ENCODE data around the gene NSUN7.
"Not testable (repeated sequence)": the region's sequence is repeated elsewhere in the genome, so short reads cannot be mapped to it uniquely, and the experiment has no call there.

The NSUN7 gene, protein sequence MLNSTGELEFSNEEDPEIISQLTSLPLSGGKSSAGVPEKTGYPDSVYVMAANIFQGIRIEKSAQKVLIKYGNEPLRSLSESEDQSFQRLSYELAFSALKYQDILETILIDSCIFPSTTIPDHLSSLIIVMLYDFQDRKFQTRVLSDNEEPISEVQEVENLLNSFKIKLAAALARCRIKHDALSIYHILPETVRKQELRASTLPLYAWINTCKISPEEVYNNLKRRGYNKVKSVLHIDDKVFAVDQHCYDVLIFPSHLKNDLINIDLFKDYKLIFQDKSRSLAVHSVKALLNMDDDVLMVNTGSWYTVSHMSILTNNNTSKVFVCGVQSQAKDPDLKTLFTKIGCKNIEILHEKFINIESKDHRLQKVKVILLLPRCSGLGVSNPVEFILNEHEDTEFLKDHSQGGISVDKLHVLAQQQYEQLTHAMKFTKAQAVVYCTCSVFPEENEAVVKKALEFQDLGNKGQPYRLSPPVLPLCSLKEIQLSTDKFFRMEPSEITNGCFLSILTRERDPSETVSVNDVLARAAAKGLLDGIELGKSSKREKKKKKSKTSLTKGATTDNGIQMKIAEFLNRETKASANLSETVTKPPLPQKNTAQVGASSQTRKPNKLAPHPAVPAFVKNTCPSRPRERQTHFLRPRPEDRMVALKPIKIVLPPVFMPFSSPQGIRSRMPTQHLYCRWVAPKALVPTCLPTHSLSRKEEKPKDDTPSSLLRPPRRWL

DNA sequence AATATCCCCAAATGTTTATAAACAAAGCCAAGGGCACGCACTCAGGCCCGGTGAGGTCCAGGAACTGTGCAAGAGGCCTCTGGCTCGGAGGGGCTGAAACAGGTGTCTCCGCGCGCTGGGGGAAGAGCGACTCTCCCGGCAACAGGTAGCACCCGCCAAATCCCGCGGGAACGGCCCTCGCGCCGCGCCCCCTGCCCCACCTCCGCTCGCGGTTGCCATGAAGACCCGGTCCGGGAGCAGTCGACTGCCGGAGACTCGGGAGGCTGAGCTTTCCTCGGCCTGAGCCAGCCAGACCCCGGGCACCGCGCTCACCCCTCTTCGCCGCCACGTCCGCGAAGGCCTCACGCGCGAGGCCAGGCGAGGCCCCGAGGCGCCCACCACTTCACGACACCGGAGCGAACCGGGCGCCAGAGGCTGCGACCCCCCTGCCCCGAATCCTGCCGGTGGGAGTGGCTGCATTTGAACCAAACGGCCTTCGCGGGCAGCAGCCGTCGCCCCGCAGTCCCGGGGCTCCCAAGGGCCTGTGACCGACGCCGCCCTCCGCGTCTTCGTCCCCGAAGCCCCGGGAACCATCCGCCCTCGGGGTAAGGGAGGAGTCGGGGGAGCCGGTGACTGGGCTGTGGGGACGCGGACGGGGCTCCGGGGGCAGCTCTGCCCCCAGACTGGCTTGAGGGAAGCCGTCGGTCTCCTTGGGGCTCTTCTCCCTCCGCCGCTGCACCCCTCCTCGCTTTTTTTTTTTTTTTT, at the start of gene NSUN7:
Gene NSUN7, plus strand, starts transcription at position 239 of the 744 bp plus-strand sequence. CDS start 739 bp downstream, outside the sequence.
- DNase-seq: no peak

DNA sequence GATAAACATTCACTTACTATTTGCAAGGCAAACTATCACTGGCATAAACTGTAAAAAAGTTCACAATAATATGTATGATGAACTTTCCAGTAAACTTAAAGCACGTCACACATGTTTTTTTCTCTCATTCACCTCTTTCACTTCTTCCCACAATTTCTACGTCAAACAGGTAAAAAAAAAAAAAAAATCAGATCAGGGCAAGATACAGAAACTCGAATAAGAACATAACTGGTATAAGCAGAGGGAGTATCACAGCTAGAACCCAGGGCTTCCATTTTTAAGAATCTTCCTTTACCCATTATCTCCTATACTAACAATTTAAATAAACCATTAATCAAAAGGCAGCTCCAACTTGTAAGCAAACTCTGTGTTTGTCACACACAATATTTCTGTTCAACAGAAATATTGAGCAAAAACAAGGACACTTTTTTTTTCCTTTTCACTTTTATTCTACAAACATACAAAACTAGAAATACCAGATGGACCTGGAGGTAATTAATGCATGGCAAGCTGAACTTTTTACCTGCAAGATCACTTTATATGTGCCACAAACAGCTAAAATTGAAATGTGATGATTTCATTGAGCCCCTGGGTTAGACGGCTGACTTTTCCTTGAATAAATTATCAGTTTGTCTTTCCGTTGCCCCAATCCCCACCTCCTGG, 47.5 kb upstream of the NSUN7 start:
- no peak for DNase-seq

DNA sequence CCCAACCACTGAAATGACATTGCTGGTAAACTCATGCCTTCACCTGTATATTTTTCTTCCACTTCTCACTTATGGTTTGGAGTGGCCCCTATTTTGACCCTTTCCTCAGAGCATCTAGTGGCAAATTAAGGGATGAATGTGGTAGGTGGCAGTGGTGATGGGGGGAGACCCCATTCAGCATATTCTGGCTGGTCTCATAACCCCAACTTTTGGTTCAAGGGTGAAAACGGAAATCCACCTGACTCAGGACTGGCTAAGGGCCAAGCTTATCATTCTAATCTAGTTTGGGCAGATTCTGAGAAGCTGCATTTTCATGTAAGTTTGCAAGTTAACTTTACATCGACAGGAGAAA, 47.0 kb upstream of the NSUN7 start:
- no peak for DNase-seq

DNA sequence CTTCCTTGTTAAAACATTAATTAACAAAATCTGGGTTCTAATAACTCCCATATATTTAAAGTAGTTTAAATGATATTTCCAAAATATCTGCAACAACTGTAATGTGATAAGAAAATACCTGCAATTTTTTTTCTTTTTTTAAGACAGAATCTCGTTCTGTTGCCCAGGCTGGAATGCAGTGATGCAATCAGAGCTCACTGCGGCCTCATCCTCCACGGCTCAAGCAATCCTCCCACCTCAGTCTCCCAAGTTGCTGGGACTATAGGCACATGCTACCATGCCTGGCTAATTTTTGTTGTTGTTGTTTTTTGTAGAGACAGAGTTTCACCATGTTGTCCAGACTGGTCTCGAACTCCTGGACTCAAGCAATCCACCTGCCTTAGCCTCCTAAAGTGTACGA, 45.7 kb upstream of the NSUN7 start:
- DNase-seq: no peak

DNA sequence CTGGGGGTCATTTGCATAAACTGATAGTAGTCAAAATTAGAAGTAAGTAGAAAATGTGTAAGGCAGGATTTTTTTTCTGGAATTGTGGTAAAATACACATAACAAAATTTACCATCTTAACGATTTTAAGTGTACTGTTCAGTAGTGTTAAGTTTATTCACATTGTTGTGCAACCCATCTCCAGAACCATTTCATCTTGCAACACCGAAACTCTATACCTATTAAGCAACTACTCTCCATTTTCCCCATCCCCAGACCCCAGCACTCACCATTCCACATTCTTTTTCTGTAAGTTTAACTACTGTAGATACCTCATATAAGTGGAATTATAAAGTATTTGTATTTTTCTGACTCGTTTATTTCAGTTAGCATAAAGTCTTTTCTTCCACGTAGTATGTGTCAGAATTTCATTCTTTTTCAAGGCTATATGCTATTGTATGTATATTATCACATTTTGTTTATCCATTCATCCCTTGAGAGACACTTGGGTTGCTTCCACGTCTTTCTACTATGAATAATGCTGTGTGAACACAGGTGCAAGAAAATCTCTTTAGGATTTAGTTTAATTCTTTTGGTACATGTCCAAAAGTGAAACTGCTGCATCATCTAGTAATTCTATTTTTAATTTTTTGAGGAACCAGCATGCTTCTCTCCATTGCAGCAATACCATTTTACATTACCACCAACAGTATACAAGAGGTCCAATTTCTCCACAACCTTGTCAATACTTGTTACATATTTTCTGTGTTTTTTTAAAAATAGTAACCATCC, 39.1 kb upstream of the NSUN7 start:
- no peak for DNase-seq

DNA sequence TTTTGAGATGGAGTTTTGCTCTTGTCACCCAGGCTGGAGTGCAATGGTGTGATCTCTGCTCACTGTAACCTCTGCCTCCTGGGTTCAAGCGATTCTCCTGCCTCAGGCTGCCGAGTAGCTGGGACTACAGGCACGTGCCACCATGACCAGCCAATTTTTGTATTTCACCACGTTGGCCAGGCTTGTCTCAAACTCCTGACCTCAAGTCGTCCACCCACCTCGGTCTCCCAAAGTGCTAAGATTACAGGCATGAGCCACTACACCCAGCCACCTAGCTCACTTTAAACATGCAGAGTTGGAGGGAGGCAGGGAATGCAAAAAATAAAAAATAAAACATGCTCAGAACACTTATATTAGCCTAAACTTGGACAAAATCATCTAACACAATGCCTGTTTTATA, 36.8 kb upstream of the NSUN7 start:
- DNase-seq: not testable (repeated sequence)

DNA sequence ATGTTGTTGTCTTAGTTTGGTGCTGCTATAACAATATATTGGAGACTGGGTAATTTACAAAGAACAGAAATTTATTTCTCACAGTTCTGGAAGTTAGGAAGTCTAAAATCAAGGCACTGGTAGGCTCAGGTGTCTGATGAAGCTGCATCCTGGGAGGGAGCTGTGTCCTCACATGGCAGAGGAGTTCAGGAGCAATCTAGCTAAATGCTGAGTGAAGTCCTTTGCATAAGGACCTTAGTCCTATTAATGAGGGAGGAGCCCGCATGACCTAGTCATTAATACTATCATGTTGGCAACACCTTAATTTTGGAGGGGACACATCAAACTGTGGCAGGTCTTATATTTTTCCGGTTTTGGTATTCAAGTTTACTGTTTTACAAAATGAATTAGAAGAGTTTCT, 36.0 kb upstream of the NSUN7 start:
- DNase-seq: no peak

DNA sequence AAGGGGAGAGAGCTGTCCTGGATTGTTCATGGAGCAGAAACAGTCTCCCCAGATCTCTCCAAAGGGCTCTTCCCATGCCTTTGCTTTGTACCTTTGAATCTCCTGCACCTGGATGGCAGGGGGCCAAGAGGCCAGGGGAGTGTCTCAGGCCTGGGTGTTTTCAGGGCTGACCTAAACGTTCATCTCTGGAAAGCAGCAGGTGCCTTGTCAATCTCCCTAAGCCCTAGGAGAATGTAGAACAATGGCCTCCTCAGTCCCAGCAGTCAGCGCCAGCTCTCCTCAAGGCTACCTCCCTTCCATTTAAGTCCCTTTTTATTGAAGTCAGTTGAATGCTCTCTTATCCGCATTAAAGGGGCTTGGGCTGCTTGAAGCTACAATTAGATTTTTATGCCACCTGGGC, 31.2 kb upstream of the NSUN7 start:
- no peak for DNase-seq

DNA sequence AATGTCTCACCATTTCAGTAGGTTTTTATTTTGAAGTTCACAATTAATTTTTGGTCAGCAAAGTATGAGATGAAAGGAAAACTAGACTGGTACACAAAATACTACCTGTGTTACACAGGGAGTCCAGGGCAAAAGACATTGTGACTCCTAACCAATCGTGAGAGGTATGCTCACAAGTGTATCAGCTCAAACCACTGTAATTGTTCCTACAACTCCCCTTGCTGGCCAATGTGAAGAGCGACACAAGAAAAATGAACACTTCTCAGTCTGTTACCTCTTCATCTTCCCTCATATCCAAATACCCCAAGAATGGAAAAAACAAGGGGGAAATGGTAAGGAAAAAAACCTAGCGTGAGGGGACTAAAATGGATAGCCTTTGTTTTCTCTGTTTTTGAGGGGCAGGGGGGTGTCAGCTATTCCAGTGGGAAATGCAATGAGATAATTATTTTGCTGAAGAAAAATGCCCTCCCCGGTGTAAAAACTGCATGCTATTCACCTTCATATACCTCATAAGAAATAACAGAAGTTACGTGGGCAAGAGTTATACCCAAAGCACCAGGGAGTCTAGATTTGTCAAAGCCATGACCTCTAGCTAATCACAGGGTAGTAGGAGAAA, 30.6 kb upstream of the NSUN7 start:
- peak; percentile 25 for DNase-seq

DNA sequence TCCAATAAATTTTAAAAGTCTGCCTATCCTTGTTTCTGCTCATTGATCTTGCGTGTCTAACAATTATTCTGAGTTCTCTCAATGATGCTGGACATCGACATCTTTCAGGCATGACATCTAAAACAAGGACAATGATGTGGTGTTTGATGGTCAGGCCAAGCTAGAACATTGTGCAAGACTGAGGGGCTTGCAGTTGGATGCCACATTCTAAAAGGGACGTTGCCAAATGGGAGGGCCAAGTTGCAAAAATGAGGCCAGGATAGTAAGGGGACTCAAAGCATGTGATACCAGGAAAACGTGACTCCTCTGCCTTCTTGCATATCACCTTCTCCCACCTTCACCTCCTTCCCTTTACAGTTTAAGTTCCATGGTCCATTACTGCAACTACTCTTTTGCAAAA, 29.4 kb upstream of the NSUN7 start:
- DNase-seq: no peak

DNA sequence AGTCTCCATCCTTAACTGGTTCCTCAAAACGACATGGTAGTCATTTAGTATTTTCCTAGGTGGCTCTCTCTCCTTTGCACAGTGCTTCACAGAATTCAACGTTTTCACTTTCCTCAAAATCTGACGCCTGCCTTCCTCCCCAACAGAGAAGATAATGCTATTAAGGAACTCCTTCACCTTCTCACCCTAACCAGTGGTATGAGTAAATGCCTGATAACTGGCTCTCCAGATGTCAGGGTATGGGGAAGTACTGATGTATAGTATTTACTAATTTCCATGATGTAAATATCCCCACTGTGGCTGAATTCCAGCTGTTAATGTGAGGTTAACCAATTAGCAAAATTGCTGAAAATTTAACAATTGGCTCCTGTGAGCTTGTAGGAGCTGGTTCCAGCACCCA, 28.8 kb upstream of the NSUN7 start:
- no peak for DNase-seq

DNA sequence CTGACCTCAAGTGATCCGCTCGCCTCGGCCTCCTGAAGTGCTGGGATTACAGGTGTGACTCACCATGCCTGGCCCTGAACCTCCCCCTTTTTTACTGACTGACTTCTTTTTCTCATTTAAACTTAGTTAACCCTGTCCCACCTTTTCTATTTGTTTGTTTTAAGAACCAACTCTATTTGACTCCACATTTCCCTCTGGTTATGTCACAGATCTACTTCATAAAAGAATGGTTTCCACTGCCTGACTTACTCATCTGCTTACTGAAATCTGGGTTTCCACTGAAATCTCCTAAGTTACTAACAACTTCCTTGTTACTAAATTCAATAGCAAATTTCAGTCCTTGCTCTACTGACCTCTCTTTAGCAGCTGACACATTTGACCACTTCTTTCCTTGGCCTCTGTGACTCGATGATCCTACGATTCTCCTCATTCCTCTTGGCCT, 28.0 kb upstream of the NSUN7 start:
- DNase-seq: no peak

DNA sequence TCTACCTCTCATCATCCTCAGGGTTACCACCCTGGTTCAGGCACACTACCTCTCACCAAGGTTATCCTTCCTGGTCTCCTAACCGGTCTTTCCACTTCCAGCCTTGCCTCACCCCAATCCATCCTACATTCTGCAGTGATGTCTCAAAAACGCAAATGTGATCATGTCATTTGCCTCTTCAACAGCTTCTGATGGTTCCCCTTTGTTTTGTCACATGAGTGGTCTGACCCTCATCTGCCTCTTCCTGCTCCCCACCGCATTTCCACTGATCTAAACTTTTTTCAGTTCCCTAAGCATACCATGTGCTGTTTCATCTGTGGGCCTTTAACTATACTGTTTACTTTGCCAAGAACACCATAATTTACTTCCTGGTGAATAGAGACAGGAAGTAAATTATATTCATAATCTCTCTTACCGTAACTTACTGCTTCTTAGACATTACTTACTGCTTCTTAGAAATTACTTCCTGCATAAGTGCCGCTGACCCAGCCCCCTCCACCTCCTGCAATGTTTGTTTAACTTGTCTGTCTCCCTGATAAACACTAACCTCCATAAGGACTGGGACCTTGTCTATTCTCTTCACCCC, 27.1 kb upstream of the NSUN7 start:
- DNase-seq: no peak

DNA sequence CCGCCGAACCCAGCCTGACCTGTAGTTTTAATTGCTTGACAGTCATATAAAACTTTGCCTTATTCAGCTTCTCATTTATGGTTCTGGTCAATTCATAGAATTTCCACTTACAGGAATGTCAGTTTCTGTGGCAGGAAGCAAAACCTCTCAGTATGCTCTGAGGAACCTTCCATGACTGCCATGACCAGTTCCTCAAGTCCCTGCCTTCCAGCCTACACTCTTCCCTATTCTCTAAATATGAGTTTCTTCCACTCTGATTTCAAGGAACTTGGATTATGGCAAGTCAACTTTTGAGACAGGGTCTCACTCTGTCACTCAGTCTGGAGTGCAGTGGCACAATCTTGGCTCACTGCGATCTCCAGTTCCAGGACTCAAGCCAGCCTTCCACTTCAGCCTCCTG, 26.0 kb upstream of the NSUN7 start:
- no peak for DNase-seq

DNA sequence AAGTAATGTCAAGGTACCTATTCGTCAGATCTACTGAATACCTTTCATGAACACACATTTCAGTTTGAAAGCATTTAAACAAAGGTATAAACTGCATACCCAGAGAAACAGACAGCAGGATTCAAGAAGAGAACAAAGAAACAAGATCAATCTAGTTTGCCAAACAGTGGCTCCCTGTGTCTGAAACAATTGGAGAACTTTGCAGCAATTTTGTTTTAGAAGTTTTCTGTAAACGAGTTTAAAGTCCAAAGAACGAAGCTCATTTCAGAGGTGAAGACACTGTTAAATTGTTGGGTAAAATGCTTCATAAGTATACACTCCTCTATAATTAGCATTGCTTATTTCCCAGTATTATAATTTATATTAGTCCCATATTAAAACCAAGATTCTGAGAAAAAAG, 21.4 kb upstream of the NSUN7 start:
- DNase-seq: no peak

DNA sequence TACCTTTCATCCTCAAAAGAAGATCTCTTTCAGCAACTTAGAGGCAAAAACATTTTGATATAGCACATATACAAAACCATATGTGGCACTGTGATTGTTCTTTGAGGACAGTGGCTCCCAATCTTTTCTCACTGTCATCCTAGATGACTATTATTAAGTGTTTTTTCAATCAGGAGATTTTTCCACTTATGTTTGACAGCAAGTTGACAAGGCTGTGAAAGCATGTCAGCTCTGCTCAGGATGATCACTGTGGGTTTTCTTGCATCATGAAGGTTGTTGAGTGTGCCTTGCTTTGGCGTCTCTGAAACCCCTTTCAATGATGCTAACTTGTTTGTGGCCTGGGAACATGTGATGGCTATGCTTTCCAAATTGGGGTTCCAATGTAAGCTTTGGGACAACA, 20.2 kb upstream of the NSUN7 start:
- DNase-seq: no peak

DNA sequence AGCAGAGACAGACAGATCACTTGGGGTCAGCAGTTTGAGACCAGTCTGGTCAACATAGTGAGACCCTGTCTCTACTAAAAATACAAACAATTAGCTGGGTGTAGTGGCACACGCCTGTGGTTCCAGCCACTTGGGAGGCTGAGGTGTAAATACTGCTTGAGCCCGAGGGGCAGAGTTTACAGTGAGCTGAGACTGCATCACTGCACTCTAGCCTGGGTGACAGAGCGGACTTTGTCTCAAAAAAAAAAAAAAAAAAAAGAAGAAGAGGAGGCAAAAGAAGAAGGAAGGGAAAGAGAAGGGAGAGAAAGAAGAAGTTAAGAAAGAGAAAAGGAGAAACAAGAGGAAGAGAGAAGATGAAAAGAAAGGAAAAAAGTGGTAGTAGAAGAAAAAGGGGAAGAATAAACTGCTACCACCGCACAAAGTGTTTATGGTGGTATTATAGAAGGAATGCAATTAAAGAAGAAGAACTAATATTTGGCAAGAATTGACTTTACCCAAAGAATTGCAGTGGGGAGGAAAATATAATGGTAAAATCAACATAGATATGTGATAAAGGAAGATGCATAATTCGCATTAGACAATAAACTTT, 19.6 kb upstream of the NSUN7 start:
- no peak for DNase-seq

DNA sequence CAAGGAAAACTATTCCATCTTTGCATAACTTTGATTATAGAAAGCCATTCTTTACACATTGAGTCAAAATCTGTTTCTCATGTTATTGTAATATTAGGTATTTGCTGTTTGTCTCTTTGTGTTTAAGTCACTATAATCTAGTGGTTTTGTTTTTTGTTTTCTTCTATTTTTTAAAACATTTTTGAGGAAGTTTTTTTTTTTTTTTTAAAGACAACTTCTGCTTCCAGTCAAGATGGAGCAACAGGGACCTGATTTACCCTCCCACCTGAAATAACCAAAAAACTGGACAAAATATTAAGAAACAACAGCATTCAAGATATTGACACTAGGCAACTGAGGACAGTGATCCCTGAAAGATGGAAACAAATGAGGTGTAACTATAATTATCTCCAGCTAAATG, 18.4 kb upstream of the NSUN7 start:
- DNase-seq: no peak

DNA sequence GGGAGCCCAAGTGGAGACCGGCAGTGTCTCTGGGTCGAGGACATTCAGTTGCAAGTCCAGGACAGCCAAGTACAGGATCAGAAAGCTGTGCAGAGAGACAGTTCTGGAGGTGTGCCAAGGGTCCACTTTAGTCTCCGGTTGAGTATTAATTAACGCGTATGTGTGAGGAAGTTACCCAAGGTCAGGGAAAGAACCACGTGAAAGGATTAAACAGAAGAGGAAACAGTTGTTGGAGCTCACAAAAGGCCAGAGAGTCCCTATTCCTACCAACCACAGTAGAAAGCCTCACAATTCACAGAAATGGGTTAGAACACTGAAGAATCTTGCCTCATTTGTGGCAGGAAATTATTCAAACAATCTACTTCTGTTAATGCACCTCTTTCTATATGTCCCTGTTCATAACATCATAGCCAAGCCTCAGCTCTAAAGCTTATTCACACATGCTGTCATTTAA, 17.9 kb upstream of the NSUN7 start:
- no peak for DNase-seq

DNA sequence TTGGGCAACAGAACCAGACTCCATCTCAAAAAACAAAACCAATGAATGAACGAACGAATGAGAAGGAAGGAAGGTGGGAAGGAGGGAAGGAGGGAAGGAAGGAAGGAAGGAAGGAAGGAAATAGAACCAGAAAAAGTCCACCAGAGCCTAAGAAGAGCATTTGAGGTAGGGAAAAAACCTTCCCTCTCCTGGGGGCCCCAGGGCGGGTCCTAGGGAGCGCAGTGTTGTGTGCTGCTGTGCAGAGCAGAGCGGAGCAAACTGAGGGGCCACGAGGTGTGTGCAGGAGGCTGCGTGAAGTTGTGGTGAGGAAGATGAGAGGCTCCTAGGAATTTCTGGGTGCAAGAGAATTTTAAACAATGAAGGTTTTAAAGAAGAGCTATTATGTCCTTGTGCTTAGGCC, 16.0 kb upstream of the NSUN7 start:
- no peak for DNase-seq

DNA sequence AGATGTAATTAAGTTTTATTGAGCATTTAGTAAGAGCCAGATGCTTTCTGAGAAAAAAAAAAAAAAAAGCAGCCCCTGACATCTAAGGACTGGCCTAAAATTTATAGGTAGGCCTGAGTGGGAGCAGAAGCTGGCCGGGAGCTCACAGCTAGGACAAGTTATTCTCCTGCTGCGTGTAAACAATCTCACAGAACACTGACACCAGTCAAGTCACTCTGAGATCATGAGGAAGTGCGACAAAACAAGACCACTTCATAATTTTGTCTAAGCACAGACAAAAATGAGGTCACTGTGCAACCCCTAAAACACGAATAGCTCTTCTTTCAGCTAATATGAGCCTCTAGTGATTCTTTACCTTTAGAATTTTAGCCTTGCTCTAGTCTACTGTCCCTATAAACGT, 15.3 kb upstream of the NSUN7 start:
- no peak for DNase-seq
